C4-2B (cell line): ENCODE data around the gene ABCC2.

ENCODE experiments used
- ZFX ChIP-seq: fragments of 450-650 bp; IDR thresholded peaks from 2 replicates; pipeline ENCODE4 v1.6.1; 2017
- TF ChIP-seq, protein P1 (sequence below): fragments of 450-650 bp; conservative IDR thresholded peaks from 2 replicates; pipeline ENCODE4 v1.5.1; 2017; ENCODE audit warnings: mild to moderate bottlenecking

DNA sequence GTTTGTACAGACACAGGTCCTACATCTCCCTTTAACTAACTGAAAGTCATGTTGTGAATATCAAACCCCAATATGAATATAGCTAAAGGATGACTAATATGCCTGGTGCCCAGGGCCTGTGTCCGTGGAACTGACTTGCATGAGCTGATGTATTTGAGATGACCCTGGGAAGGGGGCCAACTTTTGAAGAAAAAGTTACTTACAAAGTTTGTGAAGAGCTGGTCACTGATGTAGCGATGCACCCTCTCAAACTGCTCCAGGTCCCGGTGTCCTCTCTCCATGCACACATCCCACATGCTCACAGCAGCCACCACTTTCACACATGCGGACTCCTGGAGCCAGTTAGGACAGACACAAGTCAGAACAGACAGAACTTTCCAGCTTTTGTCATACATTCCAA lies 106.2 kb downstream of the ABCC2 start:
- TF ChIP-seq, protein P1, sequence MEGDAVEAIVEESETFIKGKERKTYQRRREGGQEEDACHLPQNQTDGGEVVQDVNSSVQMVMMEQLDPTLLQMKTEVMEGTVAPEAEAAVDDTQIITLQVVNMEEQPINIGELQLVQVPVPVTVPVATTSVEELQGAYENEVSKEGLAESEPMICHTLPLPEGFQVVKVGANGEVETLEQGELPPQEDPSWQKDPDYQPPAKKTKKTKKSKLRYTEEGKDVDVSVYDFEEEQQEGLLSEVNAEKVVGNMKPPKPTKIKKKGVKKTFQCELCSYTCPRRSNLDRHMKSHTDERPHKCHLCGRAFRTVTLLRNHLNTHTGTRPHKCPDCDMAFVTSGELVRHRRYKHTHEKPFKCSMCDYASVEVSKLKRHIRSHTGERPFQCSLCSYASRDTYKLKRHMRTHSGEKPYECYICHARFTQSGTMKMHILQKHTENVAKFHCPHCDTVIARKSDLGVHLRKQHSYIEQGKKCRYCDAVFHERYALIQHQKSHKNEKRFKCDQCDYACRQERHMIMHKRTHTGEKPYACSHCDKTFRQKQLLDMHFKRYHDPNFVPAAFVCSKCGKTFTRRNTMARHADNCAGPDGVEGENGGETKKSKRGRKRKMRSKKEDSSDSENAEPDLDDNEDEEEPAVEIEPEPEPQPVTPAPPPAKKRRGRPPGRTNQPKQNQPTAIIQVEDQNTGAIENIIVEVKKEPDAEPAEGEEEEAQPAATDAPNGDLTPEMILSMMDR = no peak
- TF ChIP-seq ZFX = no peak
